Adipose tissue (tissue), 3 donors: ENCODE measurements around the gene NOX5. TPM values are rescaled to one million over a fixed set of nuclear protein-coding genes. Genes with fewer than 3 reads are reported as not detected.
"Not testable (repeated sequence)": the region's sequence is repeated elsewhere in the genome, so short reads cannot be mapped to it uniquely, and the experiment has no call there.

ENCODE experiments used
- H3K27ac ChIP-seq: one replicate; pipeline ENCODE4 v1.5.1; 2013; ENCODE audit warnings: low read depth, low read length
- WGBS, 3 donors: extraction: QIAGEN DNeasy Blood & Tissue Kit; methylation state at CpG; one replicate each; pipeline ENCODE4 v1.1.7; 2013; 5-methylcytosine and 5-hydroxymethylcytosine counted together
- polyA plus RNA-seq, 3 donors: library from polyadenylated mRNA; stranded (reverse); fragments of 200-250 nt; gene quantifications; one replicate each; pipeline ENCODE4 v1.2.3, GENCODE V29; 2013
- donor health status: healthy with polysubstance abuse.
- donor health status: Bipolar disorder and iron deficiency.
- donor health status: healthy.

The NOX5 gene, protein sequence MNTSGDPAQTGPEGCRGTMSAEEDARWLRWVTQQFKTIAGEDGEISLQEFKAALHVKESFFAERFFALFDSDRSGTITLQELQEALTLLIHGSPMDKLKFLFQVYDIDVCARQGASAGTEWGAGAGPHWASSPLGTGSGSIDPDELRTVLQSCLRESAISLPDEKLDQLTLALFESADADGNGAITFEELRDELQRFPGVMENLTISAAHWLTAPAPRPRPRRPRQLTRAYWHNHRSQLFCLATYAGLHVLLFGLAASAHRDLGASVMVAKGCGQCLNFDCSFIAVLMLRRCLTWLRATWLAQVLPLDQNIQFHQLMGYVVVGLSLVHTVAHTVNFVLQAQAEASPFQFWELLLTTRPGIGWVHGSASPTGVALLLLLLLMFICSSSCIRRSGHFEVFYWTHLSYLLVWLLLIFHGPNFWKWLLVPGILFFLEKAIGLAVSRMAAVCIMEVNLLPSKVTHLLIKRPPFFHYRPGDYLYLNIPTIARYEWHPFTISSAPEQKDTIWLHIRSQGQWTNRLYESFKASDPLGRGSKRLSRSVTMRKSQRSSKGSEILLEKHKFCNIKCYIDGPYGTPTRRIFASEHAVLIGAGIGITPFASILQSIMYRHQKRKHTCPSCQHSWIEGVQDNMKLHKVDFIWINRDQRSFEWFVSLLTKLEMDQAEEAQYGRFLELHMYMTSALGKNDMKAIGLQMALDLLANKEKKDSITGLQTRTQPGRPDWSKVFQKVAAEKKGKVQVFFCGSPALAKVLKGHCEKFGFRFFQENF
- polyA plus RNA-seq, result under 1 TPM; 0.02 to 0.13 (median 0.11) TPM

DNA sequence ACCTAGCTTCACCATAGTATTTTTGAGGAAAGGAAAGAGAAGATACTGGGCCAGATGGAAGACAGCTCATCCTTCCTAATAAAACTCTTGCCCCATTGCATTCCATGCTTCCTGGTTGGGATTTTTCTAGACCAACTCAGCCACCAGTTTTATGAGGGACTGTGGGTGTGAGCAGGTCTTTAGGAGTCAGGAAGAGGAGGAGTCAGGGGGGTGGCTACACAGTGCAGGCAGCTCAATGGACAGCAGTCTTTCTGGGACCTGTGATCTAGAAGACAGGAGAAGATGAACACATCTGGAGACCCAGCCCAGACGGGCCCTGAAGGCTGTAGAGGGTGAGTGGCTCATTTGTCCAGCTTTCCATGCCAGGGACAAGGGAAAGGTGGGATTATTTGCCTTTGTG, at the start of gene NOX5:
TSS of gene NOX5 (plus strand) at position 242 of the 400 bp plus-strand sequence. CDS start at position 283, 41 bp downstream.
- no peak within 1 kb of the TSS for H3K27ac ChIP-seq
- 69 to 100% (median 73%) methylated on average over 1 of the region's 1 CpG for WGBS, 3 donors

DNA sequence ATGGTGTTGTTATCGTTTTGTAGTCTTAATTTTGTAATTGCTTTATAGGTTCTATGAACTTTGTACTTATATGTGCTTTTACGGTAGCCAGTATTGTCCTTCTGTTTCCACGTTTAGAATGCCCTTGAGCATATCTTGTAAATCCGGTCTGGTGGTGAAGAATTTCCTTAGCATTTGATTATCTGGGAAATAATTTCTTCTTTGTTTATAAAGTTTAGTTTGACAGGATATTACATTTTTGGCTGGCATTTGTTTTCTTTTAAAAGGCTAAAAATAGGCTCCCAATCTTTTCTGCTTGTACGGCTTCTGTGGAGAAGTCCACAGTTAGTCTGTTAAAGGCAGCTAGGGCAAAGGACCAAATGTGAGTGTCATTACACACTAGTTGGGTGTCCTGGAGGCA, 47.5 kb upstream of the NOX5 start:
- no peak overlapping the region for H3K27ac ChIP-seq
- WGBS, 3 donors, result 46 to 71% (median 70%) methylated on average over 5 of the region's 5 CpGs

DNA sequence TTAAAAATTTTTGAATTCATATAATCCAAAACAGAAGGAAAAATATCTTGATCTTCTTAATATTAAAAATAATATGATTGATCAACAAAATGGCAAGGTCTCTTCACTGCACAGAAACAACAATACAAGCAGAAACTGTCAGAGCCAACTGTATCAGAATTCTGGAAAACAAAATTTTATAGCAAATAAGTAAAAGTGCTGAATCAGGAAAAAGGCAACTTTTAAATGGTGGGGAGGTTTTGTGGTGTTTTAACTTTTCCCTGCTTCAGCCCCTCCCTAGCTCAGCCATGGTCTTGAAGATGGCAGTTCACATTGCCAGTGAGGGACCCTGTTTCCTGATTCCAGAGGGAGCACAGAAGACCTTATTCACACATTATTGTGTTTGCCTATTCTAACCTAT, 46.5 kb upstream of the NOX5 start:
- no peak overlapping the region for H3K27ac ChIP-seq

DNA sequence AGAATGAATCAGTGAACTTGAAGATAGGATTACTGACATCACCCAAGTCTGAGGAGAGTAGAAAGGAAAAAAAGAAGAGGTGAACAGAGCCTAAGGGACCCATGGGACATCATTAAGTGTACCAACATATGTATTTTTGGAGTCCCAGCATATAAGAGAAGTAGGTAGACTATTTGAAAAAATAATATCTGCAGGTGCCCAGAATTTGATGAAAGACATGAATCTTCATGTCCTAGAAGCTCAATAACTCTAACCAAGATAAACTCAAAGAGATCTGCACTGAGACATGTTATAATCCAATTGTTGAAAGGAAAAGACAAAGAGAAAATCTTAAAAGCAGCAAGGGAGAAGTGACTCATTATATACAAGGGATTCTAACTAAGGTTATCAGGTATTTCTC, 45.2 kb upstream of the NOX5 start:
- H3K27ac ChIP-seq, result no peak overlapping the region

DNA sequence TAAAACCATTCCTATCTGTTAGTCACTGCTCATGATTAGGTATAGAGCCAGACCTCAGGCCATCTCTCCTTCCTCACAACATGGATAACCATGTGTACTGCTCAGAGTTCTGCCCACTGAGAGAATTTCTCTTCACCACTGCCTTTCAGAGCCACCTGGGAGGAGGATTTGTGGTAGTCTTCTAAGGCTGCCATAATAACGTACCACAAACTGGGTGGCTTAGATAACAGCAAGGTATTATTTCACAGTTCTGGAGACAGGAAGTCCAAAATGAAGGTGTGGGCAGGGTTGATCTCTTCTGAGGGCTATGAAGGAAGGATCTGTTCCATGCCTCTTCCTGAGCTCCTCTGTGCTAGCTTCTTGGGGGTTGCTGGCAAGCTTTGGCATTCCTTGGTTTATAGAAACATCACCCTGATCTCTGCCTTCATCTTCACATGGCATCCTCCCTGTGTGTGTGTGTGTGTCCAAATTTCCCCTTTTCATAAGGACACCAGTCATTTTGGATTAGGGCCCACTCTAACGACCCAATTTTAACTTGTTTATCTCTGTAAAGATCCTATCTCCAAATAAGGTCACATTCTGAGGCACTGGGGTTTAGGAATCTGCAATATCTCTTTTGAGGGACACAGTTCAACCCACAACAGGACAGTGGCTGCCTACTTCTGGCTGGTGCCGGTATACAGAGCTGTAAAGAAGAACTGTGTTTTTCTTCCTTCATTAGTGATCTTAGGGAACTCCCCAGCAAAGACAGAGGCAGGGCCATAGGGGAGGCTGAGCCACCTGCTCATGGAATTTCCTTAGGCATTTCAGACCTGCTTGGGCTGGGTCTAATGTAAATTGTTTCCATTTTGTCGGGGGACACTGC, 42.1 kb upstream of the NOX5 start:
- 38 to 61% (median 44%) methylated on average over 4 of the region's 4 CpGs for WGBS, 3 donors
- no peak overlapping the region for H3K27ac ChIP-seq

DNA sequence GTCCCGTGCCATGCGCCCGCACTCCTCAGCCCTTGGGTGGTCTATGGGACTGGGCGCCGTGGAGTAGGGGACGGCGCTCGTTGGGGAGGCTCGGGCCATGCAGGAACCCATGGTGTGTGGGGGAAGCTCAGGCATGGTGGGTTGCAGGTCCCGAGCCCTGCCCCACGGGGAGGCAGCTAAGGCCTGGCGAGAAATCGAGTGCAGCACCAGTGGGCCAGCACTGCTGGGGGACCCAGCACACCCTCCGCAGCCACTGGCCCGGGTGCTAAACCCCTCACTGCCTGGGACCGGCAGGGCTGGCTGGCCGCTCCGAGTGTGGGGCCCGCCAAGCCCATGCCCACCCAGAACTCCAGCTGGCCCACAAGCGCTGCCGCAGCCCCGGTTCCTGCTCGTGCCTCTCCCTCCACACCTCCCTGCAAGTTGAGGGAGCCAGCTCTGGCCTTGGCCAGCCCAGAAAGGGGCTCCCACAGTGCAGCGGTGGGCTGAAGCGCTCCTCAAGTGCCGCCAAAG, 38.8 kb upstream of the NOX5 start:
- 95 to 97% (median 96%) methylated on average over 26 of the region's 26 CpGs for WGBS, 3 donors
- not testable (repeated sequence) for H3K27ac ChIP-seq

DNA sequence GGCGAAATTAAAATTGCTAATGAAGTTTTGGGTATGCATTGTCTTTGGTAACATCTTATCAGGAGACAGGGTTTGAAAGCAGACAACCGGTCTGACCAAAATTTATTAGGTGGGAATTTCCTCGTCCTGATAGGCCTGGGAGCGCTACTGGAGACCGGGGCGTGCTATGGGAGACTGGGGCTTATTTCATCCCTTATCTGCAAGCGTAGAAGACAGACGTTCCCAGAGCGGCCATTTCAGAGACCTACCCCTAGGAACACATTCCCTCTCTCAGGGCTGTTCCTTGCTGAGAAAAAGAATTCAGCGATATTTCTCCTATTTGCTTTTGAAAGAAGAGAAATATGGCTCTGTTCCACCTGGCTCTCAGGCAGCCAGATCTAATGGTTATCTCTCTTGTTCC, 37.1 kb upstream of the NOX5 start:
- H3K27ac ChIP-seq, result not testable (repeated sequence)
- WGBS, 3 donors, result 95 to 96% (median 95%) methylated on average over 10 of the region's 10 CpGs

DNA sequence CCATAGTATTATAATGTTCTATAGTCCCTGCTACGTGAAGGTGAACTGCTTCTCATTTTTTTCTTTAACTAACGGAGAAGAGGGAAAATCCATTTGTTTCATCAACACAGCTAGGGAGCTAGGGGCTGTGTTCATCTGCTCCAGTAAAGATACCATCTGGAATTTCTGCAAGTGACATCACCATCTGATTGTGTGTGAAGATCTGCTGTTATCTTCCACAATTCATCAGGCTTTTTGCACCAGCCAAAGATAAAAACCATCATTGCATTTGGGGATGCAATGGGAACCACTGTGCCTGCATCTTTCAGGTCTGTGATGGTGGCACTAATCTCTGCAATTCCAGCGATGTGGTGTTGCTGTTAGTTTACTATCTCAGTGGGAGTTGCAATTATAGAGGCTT, 35.5 kb upstream of the NOX5 start:
- H3K27ac ChIP-seq, result no peak overlapping the region
- 76 to 84% (median 76%) methylated on average over 3 of the region's 3 CpGs for WGBS, 3 donors

DNA sequence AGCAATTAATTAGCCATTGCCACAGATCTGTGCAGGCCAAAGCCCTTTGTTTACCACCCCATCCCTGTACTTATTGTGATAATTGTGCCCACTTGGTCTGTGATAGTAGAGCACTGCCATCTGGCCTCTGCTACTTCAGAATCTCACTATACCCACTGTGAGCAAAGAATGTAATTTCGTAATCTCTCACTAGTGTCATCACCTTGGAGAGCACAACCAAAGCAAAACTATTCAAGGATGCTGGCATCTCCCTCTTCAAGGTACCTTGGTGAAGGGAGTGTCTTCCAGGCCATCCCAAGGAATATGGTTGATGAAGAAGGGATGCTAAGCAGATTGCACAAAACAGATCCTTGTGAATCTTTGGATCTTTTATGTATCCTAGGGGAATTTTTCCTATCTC, 34.7 kb upstream of the NOX5 start:
- no peak overlapping the region for H3K27ac ChIP-seq
- WGBS, 3 donors, result 75 to 92% (median 87%) methylated on average over 1 of the region's 1 CpG

DNA sequence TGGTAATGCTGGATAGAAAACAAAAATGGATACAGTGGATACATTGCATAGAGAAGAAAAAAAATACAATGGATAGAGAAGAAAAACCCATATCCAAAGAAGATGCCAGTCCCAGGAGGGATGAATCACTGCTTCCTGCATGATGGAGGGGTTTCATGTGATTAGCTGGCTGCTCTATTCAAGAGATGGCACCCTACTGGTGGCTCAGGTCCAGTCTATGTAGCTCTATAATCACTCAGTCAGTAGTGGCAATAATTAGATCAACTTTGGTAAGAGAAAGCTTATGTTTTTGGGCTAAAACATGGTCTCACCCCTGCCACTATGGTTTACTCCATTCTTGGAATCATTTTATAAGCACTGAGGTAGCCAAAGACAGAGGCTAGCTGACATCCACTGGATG, 33.7 kb upstream of the NOX5 start:
- H3K27ac ChIP-seq, result no peak overlapping the region

DNA sequence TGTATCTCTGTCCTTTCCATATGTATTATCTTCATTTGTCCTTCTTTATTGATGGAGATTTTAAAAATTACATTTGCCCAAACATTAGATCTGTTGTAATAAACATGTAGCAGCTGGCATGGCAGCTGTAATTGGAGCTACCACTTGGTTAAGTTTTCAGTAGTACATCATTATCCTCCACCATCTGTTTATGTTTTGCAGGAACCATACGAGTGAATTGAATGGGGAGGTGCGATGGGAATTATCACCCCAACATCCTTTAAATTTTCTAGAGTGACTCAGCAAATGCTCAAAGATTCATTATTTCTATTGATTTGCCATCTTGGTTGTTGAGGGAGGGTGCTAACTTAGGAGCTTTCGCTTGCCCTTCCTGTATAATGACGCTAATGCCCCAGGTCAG, 32.6 kb upstream of the NOX5 start:
- 91 to 96% (median 91%) methylated on average over 4 of the region's 4 CpGs for WGBS, 3 donors
- no peak overlapping the region for H3K27ac ChIP-seq

DNA sequence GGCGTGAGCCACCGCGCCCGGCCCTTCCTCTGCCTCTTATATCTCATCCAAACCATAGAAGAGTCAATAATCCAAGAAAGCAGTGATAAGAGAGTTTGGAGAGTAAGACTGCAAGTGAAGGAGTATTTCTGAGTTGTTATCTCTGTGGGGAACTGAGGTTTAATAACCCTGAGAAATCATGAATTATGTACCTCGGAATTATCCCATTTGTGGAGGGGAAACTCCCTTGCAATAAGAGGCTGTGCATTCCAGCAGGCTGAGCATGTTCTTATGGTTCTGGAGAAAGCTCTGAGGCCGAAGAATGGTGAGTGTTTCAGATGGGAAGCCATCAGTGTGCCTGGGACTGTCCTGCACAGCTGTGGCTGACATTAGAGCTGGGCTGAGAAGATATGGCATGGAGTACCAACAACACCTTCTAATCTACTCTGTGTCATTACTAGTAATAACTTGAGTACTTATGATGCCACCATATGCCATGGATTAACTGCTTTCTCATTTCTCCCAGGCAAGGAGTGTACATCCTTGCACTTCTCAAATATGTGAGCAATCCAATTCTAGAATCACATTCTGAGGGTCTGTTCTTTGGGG, 31.4 kb upstream of the NOX5 start:
- WGBS, 3 donors, result 92 to 99% (median 93%) methylated on average over 6 of the region's 6 CpGs

DNA sequence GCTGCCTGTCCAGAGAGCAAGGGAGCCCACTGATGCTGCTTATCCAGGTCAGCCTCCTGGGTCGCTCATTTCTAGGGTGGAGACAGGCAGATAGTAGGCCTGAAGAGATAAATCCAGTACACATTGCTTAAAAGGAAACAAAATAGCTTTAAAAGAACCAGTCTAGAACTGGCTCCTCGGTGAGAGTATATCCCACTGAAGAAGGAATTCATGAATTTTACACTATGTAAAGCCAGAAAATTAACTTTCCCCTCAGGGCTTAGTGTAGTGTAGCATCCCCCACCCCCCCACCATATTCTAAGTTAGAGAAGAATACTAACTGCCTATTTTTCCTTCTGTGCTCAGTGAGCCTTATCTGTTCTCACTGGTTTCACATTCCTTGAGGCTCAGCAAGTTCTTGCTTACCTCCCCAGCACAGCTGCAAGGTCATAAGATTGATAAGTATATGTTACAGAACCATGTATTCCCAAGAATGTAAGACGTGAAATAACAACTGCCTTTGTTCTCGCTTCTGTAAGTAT, 30.5 kb upstream of the NOX5 start:
- no peak overlapping the region for H3K27ac ChIP-seq
- 34 to 74% (median 72%) methylated on average over 4 of the region's 4 CpGs for WGBS, 3 donors

More for the DNA sequence above, 31.4 kb upstream of the NOX5 start:
- H3K27ac ChIP-seq, result no peak overlapping the region

DNA sequence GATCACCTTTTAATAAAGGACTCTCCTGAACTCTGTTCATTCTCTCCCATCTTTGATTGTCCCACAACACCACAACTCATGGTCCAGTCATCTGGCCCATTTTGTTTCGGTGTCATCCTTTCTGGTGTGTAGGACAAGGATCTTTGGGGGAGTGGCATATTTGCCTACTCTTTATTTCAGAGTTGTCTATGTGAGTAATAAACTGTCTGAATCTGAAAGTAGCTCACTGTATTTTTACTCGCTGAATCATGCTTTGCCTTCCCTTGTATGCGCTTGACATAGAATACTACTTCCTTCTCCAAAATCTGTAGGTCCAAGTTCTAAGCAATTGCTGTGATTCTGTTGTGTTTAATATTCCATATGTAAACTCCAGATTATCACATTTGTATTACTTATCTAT, 29.9 kb upstream of the NOX5 start:
- 89 to 94% (median 90%) methylated on average over 3 of the region's 3 CpGs for WGBS, 3 donors
- no peak overlapping the region for H3K27ac ChIP-seq

DNA sequence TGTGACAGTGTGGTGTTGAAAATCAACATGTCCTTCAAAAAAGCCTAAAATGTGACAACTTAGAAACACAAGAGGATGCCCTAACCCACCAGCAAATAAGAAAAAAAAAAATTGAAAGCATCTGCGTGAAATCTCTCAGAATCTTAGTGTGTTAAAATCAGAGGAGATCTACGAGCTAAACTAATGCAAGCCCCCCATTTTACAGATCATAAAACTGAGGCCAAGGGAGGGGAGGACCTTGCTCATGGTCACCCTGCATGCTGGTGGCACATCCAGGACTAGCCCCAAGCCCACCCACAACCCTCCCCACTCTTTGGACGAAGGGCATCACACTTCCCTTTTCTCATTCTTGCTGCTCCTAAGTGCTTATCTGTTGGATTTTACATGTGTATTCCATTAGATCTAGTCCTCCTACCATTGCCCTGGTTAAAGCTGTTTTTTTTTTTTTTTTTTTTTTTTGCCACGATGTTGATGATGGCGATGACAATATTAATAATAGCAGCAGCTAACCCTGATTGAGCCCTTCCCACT, 29.1 kb upstream of the NOX5 start:
- H3K27ac ChIP-seq, result no peak overlapping the region
- WGBS, 3 donors, result 80 to 97% (median 83%) methylated on average over 5 of the region's 5 CpGs

DNA sequence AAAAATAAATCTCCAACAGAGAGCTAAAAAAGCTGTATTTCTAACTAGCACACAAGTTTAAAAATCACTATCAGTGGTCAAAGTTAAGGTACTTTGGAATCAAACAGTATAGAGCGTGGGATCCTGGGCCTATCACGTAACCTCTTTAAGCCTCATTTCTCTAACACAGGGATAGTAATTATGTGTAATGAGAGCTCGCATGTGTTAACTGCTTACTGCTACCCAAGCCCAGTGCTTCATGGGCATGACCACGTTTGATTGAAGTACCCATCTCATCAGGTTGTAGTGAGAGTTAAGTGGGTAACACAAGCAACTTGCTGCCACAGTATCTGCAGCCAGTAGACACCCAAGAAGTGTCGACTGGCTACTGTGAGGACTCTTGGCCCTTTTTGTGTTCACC, 28.2 kb upstream of the NOX5 start:
- 85 to 92% (median 91%) methylated on average over 5 of the region's 5 CpGs for WGBS, 3 donors
- H3K27ac ChIP-seq, result no peak overlapping the region

DNA sequence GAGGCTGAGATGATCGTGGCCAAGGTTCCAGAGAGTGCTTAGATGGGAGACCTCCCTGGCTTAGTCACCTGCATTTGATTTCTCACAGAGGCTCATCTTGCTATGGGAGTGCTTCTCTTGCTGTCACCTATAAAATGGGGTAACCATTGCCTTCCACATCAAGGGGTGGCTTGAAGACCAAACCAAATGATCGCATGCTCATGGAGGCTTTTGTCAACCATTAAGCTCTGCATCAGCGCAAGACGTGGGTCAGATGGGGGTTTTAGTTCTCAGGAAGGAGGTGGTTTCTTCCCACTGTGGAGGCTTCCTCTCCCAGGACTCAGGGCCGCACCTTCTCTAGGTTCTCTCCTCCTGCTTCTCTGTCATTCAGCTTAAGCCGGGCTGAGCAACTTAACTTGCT, 27.4 kb upstream of the NOX5 start:
- H3K27ac ChIP-seq, result no peak overlapping the region
- 87 to 93% (median 89%) methylated on average over 6 of the region's 6 CpGs for WGBS, 3 donors

DNA sequence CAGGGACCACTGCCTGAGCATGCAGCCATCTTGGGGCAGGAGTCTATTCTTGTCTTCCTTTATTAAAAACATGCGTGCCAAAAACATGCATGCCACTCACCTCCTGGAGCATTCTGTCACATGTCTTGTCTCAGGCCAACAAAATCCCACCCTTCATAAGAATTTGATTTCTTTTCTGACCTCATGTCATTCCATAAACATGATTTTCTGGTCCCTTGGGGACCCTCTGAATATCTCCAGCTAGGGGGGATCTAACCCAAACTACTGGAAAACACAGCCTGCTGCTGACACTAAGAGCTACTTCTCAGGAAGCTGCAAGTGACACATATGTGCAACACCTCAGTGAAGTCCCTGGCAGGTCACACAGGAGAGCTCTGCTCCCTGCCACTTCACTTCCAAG, 26.8 kb upstream of the NOX5 start:
- WGBS, 3 donors, result 52 to 89% (median 58%) methylated on average over 1 of the region's 1 CpG
- no peak overlapping the region for H3K27ac ChIP-seq
